ENCODE data around the gene PLPP1.

- TF ChIP-seq POLR2AphosphoS5 (IDR thresholded peaks at IDR 0.05; ENCODE audit: low read depth, low read length) (no peak), FOXP2 (optimal IDR thresholded peaks at IDR 0.05; ENCODE audit: borderline replicate concordance, extremely low read depth, extremely low read length, insufficient read depth) (no peak), SIN3A (IDR thresholded peaks at IDR 0.05; ENCODE audit: borderline replicate concordance, insufficient read depth, low read length) (no peak), TAF1 (IDR thresholded peaks at IDR 0.05; ENCODE audit: borderline replicate concordance, insufficient read depth, low read length) (no peak)
Measured at GRCh38 chr5:55569513-55569865, 34.7 kb upstream of the PLPP1 start.
